ENCODE measurements around the gene PLCG1. TPM values are rescaled to one million over a fixed set of nuclear protein-coding genes. Genes with fewer than 3 reads are reported as not detected.

The PLCG1 gene
- total RNA-seq, 2 experiments from 2014 or later = 133 to 139 TPM

DNA sequence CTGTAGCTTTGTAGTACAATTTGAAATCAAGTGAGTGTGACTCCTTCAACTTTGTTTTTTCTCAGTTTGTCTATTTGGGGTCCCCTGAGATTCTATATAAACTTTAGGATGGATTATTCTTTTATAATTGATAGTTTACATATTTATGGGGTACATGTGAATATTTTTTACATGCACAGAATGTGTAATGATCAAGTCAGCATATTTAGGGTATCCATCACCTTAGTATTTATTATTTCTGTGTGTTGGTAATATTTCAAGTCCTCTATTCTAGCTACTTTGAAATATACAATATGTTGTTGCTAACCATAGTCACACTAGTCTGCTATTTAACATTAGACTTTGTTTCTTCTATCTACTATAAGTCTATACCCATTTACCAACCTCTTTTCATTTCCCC is 50.3 kb downstream of the PLCG1 start:
- Mint-ChIP-seq H3K27me3 (no peaks in the 10 kb centered on the region), H3K9me3 (peaks cover 18% of the 10 kb centered on the region), H3K36me3 (peaks cover 8% of the 10 kb centered on the region), H3K4me3 (no peak overlapping the region), H3K4me1 (ENCODE audit: low read depth) (no peaks in the 10 kb centered on the region), H3K27ac (no peak overlapping the region)
- ChIA-PET POLR2A (no interaction called here), CTCF (no interaction called here)
- intact Hi-C loops (cut with micrococcal nuclease) = no loop called here
- DNase-seq = no peak

DNA sequence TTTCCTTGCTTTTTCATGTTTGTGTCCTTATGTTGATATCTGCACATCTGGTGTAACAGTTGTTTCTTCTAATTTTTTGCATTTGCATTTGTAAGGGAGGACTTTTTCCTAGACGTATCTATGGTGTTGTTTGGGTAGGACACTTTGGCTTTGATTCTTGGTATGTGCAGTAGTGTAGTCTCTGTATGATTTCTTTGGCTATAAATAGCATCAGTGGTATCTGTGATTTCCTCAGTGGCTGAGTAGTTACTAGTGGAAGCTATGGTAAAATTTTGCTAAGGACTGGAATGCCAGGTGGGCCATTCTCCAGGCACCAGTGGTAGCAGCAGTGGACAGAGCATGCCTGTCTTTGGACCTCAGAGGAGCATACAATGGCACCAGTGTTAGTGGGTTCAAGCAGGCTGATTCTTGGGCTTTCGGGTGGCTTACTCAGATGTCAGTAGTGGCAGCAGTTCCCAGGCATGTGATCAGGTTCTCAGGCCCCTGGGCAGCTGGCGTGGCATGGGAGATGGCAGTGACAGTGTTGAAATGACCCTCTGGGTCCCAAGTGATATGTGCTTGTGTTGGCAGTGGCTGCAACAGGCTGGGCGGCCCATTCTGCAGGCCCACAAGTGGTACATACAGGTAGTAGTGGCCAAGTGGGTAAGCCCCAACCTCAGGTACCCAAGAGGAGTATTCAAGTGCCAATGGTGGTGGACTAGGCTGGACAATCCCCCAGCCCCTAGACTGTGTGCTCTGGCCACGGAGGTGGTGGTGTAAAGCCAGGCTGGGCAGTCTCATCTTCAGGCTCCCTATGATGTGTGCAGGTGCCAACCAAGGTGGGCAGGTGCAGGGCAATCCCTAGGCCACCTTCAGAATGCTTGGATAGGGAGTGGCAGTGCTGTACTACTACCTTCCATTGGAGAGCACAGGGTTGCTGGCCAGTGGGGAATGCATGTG is 54.5 kb downstream of the PLCG1 start:
- Mint-ChIP-seq H3K4me1 (ENCODE audit: low read depth) (peaks cover 6% of the 10 kb centered on the region), H3K4me3 (no peak overlapping the region), H3K9me3 (peaks cover 18% of the 10 kb centered on the region), H3K27ac (no peak overlapping the region), H3K27me3 (no peaks in the 10 kb centered on the region), H3K36me3 (peaks cover 15% of the 10 kb centered on the region)
- ChIA-PET CTCF (no interaction called here), POLR2A (no interaction called here)
- intact Hi-C loops (cut with micrococcal nuclease) = no loop called here
- DNase-seq = no peak

DNA sequence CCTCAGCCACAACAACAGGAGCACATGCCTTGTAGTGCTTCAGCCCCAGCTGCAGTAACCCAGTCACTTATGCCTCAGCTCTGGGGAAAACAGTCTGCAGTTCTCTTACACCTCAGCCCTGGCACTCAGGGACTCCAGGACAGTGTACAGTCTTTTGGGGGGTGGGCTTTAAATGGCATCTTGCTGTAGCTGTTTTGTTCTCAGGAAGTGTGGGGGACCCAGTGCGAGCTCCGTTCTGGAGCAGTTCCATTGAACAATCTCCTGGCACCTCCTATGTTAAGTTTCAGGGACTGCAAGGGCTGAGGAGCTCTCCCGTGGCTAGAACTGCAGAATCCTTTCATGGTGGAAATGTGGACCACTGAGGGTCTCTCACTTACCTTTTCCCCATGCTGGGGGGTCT is 55.2 kb downstream of the PLCG1 start:
- H3K27me3 Mint-ChIP-seq = no peaks in the 10 kb centered on the region
- ChIA-PET POLR2A (no interaction called here), CTCF (no interaction called here)
- DNase-seq = no peak
- peaks cover 18% of the 10 kb centered on the region for H3K9me3 Mint-ChIP-seq
- intact Hi-C loops (cut with micrococcal nuclease) = no loop called here
- H3K4me3 Mint-ChIP-seq = no peak overlapping the region
- H3K4me1 Mint-ChIP-seq (ENCODE audit: low read depth) = peaks cover 6% of the 10 kb centered on the region
- no peak overlapping the region for H3K27ac Mint-ChIP-seq
- peaks cover 15% of the 10 kb centered on the region for H3K36me3 Mint-ChIP-seq

DNA sequence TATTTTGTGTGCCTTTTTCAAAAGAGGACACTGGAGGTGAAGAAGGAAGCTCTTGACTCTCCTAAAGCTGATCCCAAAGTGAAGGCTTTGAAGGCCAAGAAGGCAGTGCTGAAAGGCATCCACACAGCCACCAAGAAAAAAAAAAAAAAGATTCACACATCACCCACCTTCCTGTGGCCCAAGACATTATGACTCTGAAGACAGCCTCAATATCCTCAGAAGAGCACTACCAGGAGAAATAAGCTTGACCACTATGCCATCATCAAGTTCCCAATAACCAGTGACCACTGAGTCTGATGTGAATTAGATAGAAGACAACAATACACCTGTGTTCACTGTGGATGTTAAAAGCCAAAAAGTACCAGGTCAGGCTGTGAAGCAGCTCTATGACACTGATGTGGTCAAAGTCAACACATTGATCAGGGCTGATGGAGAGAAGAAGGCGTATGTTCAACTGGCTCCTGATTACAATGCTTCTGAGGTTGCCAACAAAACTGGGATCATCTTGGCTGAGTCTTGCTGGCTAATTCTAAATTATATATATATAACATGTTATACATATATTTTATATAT is 59.4 kb downstream of the PLCG1 start:
- Mint-ChIP-seq H3K9me3 (peaks cover 16% of the 10 kb centered on the region), H3K27ac (no peak overlapping the region), H3K4me1 (ENCODE audit: low read depth) (peaks cover 6% of the 10 kb centered on the region), H3K4me3 (no peak overlapping the region), H3K36me3 (peaks cover 29% of the 10 kb centered on the region), H3K27me3 (no peaks in the 10 kb centered on the region)
- intact Hi-C loops (cut with micrococcal nuclease) = loop anchor here (5.0 kb wide), 1 partner anchor 39 kb away; no protein-coding TSS in a partner anchor
- CTCF ChIA-PET = interaction anchor here (2.8 kb wide), 1 partner anchor 24 kb away, joined by 11 read pairs; no protein-coding TSS in a partner anchor
- POLR2A ChIA-PET = no interaction called here
- DNase-seq = no peak

DNA sequence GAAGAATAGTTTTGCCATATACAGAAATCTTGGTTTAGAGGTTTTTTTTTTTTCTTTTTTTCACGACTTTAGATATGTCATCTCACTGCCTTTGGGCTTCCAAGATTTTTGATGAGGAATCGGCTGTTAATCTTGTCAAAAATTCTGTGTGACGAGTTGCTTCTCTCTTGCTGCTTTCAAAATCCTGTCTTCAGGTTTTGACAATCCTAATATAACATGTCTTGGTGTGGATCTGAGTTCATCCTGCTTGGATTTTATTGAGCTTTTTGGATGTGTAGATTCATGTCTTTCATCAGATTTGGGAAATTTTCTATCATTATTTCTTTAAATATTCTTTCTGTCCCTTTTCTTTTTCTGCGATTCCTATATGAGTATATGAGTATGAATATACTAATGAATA is 61.1 kb downstream of the PLCG1 start:
- Mint-ChIP-seq H3K27me3 (no peaks in the 10 kb centered on the region), H3K4me1 (ENCODE audit: low read depth) (peaks cover 6% of the 10 kb centered on the region), H3K4me3 (no peak overlapping the region), H3K27ac (no peak overlapping the region), H3K36me3 (peaks cover 28% of the 10 kb centered on the region), H3K9me3 (peaks cover 14% of the 10 kb centered on the region)
- CTCF ChIA-PET = interaction anchor here (1.0 kb wide), 1 partner anchor 33 kb away, joined by 3 read pairs; no protein-coding TSS in a partner anchor
- POLR2A ChIA-PET = no interaction called here
- no peak for DNase-seq
- intact Hi-C loops (cut with micrococcal nuclease) = loop anchor here (5.0 kb wide), 1 partner anchor 41 kb away; no protein-coding TSS in a partner anchor

DNA sequence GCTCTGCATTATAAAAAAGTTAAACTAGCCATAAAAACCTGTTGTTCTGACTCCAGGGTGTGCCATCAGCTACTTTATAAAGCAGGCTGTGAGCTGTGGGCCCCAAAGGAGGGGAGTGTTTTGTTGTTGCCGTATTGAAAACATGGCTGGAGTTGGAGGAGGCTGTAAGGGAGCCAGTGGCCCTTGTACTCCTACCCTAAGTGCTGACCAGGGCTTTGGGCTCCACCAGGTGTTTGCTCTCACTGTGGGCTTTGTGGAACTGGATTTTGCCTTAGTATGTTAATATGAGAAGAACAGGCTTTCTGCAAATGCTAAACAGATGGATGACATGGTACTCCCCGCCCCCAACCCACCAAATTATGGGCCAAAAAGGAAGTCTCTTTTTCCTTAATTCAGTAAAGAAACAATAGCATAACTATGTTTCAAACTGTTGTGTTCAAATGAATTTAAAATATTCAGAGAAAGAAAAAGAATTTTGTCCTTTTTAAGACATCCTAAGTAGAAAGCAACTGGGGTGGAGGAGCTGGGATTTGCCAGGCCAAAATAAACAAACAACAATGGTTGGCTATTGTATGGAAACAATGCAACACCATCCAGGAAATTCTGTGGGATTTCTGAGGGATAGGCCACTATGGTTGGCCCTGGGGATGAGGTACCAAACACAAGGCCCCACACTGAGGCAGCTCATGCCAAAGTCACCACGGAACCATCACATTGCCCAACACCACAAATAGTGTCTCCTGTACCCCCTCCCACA is 63.3 kb downstream of the PLCG1 start:
- intact Hi-C loops (cut with micrococcal nuclease) = no loop called here
- CTCF ChIA-PET = interaction anchor here (0.8 to 1.0 kb wide), 2 partner anchors 32 to 66 kb away, joined by 3 read pairs; no protein-coding TSS in a partner anchor
- Mint-ChIP-seq H3K4me1 (ENCODE audit: low read depth) (peaks cover 4% of the 10 kb centered on the region), H3K27me3 (no peaks in the 10 kb centered on the region), H3K9me3 (peaks cover 14% of the 10 kb centered on the region), H3K27ac (no peak overlapping the region), H3K4me3 (no peak overlapping the region), H3K36me3 (peaks cover 24% of the 10 kb centered on the region)
- no peak for DNase-seq
- POLR2A ChIA-PET = no interaction called here

DNA sequence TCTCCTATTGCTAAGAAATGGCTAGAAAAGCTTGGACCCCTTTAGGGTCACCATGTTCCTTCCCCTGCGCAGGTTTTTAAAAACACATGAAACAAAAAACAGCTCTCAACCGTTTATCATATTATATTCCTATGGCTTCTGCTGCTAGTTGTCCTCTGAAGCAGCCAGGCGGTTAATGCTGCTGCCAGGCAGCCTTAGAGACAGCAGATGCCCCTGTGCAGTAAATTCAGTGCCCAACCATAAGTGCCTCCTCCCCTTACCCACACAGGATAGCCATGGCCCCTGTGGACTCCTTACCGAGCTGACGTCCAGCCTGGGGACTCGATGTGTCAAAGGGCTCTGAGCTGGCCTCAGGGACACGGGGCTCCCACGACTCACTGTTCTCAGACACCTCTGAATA is 64.4 kb downstream of the PLCG1 start:
- Mint-ChIP-seq H3K4me1 (ENCODE audit: low read depth) (no peaks in the 10 kb centered on the region), H3K4me3 (no peak overlapping the region), H3K36me3 (peaks cover 24% of the 10 kb centered on the region), H3K9me3 (peaks cover 14% of the 10 kb centered on the region), H3K27me3 (no peaks in the 10 kb centered on the region), H3K27ac (no peak overlapping the region)
- CTCF ChIA-PET = interaction anchor here (1.3 kb wide), 1 partner anchor 29 kb away, joined by 3 read pairs; no protein-coding TSS in a partner anchor
- no peak for DNase-seq
- intact Hi-C loops (cut with micrococcal nuclease) = no loop called here
- POLR2A ChIA-PET = no interaction called here

DNA sequence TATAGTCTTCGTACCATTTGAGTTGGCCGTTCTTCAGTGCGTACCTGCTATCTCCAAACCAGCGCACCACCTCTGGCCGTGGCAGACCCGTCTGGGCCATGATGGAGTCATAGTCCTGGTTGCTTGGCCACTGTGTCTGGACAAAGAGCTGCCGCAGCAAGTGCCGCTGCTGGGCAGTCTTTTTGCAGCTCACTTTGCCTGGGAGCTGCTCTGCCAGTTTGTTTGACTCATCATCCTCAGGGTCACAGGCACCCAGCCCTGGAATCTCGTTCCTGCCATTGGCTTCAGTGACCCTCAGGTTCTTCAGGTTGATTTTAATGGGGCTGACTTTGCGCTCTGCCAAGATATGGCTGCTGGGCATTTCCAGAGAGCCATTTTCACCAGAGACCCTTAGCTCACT is 65.1 kb downstream of the PLCG1 start:
- no peaks in the 10 kb centered on the region for H3K27me3 Mint-ChIP-seq
- intact Hi-C loops (cut with micrococcal nuclease) = no loop called here
- ChIA-PET POLR2A (no interaction called here), CTCF (interaction anchor here (1.3 kb wide), 1 partner anchor 29 kb away, joined by 3 read pairs; no protein-coding TSS in a partner anchor)
- peaks cover 14% of the 10 kb centered on the region for H3K9me3 Mint-ChIP-seq
- H3K36me3 Mint-ChIP-seq = peaks cover 24% of the 10 kb centered on the region
- no peak overlapping the region for H3K27ac Mint-ChIP-seq
- H3K4me3 Mint-ChIP-seq = no peak overlapping the region
- DNase-seq = no peak
- H3K4me1 Mint-ChIP-seq (ENCODE audit: low read depth) = no peaks in the 10 kb centered on the region

DNA sequence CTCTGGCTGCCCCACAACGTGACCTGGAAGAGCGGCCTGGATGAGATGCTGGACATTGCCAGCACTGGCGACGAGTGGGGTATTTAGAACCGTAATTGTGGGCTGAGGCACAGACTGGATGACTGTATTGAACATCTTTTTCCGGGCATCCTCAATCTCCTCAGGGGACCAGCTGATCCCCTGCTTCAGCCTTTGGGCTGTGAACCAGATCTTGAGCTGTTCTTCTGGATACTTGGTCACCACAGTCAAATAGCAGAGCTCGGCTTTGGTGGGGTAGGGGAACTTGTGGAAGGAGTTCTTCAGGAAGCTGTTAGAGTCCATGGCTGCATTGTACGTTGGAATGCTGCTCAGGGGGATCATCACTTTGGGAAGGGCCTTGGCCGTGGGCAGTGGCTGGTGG is 66.3 kb downstream of the PLCG1 start:
- Mint-ChIP-seq H3K4me3 (no peak overlapping the region), H3K27ac (no peak overlapping the region), H3K27me3 (no peaks in the 10 kb centered on the region), H3K9me3 (peaks cover 10% of the 10 kb centered on the region), H3K4me1 (ENCODE audit: low read depth) (no peaks in the 10 kb centered on the region), H3K36me3 (peaks cover 21% of the 10 kb centered on the region)
- no peak for DNase-seq
- POLR2A ChIA-PET = no interaction called here
- intact Hi-C loops (cut with micrococcal nuclease) = no loop called here
- CTCF ChIA-PET = no interaction called here

DNA sequence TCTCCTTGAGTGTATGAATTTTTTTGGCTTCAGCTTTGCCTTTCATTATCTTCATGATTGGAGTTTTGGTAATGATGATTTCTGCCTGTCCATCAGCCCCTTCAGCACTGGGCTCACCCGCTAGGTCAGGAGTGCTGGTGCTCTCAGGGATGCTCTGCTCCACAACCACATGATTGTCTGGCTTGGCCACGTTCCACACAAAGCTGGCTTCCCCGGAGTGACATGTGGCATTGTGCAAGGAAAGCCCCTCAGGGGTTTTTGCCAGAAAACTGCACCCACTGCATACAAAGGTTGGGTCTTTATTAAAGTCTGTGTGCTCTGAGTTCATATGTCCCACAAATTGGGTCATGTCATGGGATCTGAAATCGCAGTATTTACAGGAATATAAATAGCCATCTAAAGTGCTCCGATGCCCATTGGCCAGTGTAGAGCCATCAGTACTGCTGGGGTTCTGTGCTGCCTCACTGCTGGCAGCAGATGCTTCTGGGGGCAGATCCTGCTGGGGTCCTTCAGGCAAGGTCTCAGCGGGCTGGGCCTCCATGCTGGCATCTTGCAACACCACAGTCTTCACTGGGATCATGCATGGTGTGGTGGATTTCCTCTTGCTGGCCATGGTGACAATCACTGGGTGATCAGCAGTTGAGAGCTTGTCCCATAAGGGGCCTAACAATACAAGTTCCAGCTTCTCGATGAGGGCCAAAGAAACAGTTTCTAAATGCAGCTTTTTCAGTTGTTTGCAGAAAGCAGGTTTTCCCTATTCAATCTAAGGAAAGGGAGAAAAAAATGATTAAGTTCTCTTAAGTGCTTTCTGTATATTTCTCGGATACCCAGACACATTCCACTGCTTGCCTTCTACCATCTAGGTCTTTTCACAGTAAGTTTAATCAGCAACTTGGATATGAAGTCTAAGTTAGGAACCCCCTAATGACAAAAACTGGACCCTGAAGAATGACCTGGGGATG is 67.2 kb downstream of the PLCG1 start:
- no peaks in the 10 kb centered on the region for H3K4me1 Mint-ChIP-seq (ENCODE audit: low read depth)
- intact Hi-C loops (cut with micrococcal nuclease) = no loop called here
- H3K9me3 Mint-ChIP-seq = peaks cover 3% of the 10 kb centered on the region
- no peaks in the 10 kb centered on the region for H3K27me3 Mint-ChIP-seq
- H3K4me3 Mint-ChIP-seq = no peak overlapping the region
- H3K27ac Mint-ChIP-seq = no peak overlapping the region
- DNase-seq = no peak
- CTCF ChIA-PET = no interaction called here
- POLR2A ChIA-PET = no interaction called here
- H3K36me3 Mint-ChIP-seq = peaks cover 14% of the 10 kb centered on the region

DNA sequence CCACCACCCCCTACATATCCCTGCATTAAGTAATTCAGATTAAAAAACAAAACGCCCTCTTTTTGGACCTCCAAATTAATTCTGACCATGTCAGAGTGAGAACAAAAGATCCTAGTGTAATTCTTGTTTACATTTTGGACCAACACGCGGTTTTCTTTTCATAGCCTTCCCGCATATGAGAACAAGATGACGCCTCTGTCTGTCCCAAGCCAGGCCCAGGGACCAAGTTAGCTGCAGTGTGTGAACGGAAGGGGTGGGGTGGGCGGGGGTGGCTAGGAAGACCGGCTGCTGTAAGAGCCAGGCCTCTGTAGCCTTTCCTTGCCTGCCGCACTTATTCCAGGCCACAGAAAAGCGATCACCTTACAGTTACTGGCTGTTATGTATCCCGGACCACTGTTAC is 68.0 kb downstream of the PLCG1 start:
- H3K27ac Mint-ChIP-seq = no peak overlapping the region
- no peaks in the 10 kb centered on the region for H3K27me3 Mint-ChIP-seq
- no peaks in the 10 kb centered on the region for H3K4me1 Mint-ChIP-seq (ENCODE audit: low read depth)
- H3K36me3 Mint-ChIP-seq = peaks cover 10% of the 10 kb centered on the region
- ChIA-PET POLR2A (no interaction called here), CTCF (no interaction called here)
- no peak overlapping the region for H3K4me3 Mint-ChIP-seq
- intact Hi-C loops (cut with micrococcal nuclease) = no loop called here
- DNase-seq = no peak
- no peaks in the 10 kb centered on the region for H3K9me3 Mint-ChIP-seq
